Activated CD4-positive, alpha-beta memory T cell treated with anti-CD3 and anti-CD28 coated beads for 36 hours (primary cell): ENCODE measurements around the gene EVA1A. TPM values are rescaled to one million over a fixed set of nuclear protein-coding genes. Genes with fewer than 3 reads are reported as not detected.

Experiments used
- CTCF ChIA-PET: fragments of 350-600 bp; sonication (Branson Sonifier 250); formaldehyde crosslinking; loops from one replicate; lab custom pipeline; 2021; ENCODE audit warnings: antibody characterized with exemption, inconsistent platforms; lab: Charles Lee
- POLR2A ChIA-PET: fragments of 350-600 bp; sonication (Branson Sonifier 250); formaldehyde crosslinking; loops from one replicate; lab custom pipeline; 2021; ENCODE audit warnings: antibody characterized with exemption; lab: Charles Lee
- DNase-seq: peaks from one replicate; pipeline ENCODE4 v3.0.0-alpha.2; 2020
- H3K27ac Mint-ChIP-seq: one replicate; pipeline ENCODE4 v1.8.0; 2021; ENCODE audit warnings: mixed read lengths
- H3K27me3 Mint-ChIP-seq: one replicate; pipeline ENCODE4 v1.8.0; 2021; ENCODE audit warnings: mixed read lengths
- H3K36me3 Mint-ChIP-seq: one replicate; pipeline ENCODE4 v1.8.0; 2021; ENCODE audit warnings: mixed read lengths
- H3K4me1 Mint-ChIP-seq: one replicate; pipeline ENCODE4 v1.8.0; 2021; ENCODE audit warnings: low read depth, mixed read lengths
- H3K4me3 Mint-ChIP-seq: one replicate; pipeline ENCODE4 v1.8.0; 2021; ENCODE audit warnings: mild to moderate bottlenecking, mixed read lengths
- H3K9me3 Mint-ChIP-seq: one replicate; pipeline ENCODE4 v1.8.0; 2021; ENCODE audit warnings: mixed read lengths
- intact Hi-C: fragments of 100-400 bp; cut with micrococcal nuclease; formaldehyde crosslinking; loops from one replicate; pipeline ENCODE4 v1.15.1; 2023
- total RNA-seq, 2 experiments: library from RNA; stranded (reverse); gene quantifications; one replicate each; pipeline ENCODE4 v1.2.3, GENCODE V29; 2021

The EVA1A gene
- total RNA-seq, 2 experiments from 2014 or later: not detected

- H3K27me3 Mint-ChIP-seq: peaks cover 5% of the 10 kb centered on the region
- intact Hi-C loops: no loop called here
- no peak overlapping the region for H3K27ac Mint-ChIP-seq
- ChIA-PET POLR2A (no interaction called here), CTCF (no interaction called here)
- H3K36me3 Mint-ChIP-seq: no peaks in the 10 kb centered on the region
- no peak for DNase-seq
- no peaks in the 10 kb centered on the region for H3K9me3 Mint-ChIP-seq
- H3K4me1 Mint-ChIP-seq: no peaks in the 10 kb centered on the region
- no peak overlapping the region for H3K4me3 Mint-ChIP-seq
These were observed 84.0 kb downstream of the EVA1A start for GRCh38 chr2:75476761-75477160.

GRCh38 chr2:75475976-75476375 lies 84.8 kb downstream of the EVA1A start:
- intact Hi-C loops: no loop called here
- Mint-ChIP-seq H3K9me3 (no peaks in the 10 kb centered on the region), H3K27ac (no peak overlapping the region), H3K27me3 (peaks cover 7% of the 10 kb centered on the region), H3K4me1 (no peaks in the 10 kb centered on the region), H3K36me3 (no peaks in the 10 kb centered on the region), H3K4me3 (no peak overlapping the region)
- POLR2A ChIA-PET: no interaction called here
- no peak for DNase-seq
- CTCF ChIA-PET: no interaction called here

DNA sequence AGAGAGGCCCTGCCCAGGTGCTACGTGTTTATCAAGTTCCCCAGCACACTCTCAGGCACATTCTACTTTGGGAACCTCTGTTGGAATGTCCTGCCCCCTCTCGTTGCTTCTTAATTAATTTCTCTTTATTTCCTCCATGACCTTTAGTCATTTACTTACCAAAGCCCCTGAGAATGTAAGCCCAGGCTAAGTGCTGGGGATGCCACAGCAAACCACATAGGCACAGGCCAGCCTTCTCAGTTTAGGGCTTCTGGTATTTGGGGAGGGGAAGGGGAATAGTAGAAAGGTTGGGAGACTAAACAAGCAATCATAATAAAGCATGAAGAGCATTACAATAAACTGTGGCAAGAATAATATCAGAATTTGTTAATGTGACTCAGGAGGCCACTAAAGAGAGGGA lies 85.7 kb downstream of the EVA1A start:
- H3K4me1 Mint-ChIP-seq: no peaks in the 10 kb centered on the region
- no peak overlapping the region for H3K4me3 Mint-ChIP-seq
- H3K9me3 Mint-ChIP-seq: no peaks in the 10 kb centered on the region
- CTCF ChIA-PET: no interaction called here
- intact Hi-C loops: no loop called here
- POLR2A ChIA-PET: no interaction called here
- no peak overlapping the region for H3K27ac Mint-ChIP-seq
- peaks cover 5% of the 10 kb centered on the region for H3K27me3 Mint-ChIP-seq
- no peaks in the 10 kb centered on the region for H3K36me3 Mint-ChIP-seq
- no peak for DNase-seq

DNA sequence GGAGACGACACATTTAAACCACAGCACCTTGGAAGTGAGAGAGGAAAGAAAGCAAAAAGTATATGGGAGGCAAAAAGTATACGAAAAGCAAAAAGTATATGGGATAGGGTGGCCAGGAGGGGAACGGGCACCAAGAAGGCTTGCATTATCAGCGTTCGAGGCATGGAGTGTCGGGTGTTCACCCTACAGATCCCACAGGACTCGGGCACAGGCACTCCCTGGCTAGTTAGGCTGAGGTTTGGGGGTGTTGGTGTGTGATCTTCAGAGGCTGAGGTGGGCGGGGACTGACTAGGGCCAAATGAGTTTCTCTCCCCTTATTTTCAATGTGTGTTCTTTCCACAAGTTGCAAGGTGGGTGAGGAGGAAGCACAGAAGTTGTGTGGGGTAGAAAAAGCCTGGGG lies 86.6 kb downstream of the EVA1A start:
- H3K4me1 Mint-ChIP-seq: no peaks in the 10 kb centered on the region
- no peak overlapping the region for H3K4me3 Mint-ChIP-seq
- DNase-seq: no peak
- ChIA-PET CTCF (no interaction called here), POLR2A (no interaction called here)
- intact Hi-C loops: no loop called here
- no peak overlapping the region for H3K27ac Mint-ChIP-seq
- no peaks in the 10 kb centered on the region for H3K36me3 Mint-ChIP-seq
- H3K27me3 Mint-ChIP-seq: peaks cover 7% of the 10 kb centered on the region
- H3K9me3 Mint-ChIP-seq: no peaks in the 10 kb centered on the region

DNA sequence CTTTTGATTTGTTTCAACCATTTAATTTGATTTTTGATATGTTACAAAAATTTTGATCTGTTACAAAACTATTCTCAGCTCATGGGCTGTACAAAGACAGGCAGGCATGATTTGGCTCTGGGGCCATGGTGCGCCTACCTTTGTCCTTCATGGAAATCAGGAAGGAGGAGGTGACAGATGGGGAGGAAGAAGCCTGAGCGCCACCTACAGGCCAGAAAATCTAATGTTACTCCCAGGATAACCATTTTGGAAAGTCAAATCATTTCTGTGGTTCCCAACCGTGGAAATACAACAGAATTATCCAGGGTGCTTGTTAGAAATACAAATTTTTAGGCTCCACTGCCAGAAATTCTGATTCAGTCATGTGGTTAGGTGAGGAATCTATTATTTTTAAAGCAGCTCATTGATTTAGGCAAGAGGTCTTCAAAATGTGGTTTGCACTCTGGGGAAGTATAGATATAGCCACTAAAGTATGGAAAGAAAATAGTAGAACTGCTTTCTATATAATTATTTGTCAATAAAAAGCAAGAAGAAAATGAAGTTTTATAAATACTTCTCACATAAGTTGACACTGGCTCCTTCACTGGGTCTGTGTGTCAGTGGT lies 93.9 kb downstream of the EVA1A start:
- Mint-ChIP-seq H3K9me3 (no peaks in the 10 kb centered on the region), H3K4me3 (no peak overlapping the region), H3K27me3 (peaks cover 13% of the 10 kb centered on the region), H3K27ac (no peak overlapping the region), H3K36me3 (no peaks in the 10 kb centered on the region), H3K4me1 (no peaks in the 10 kb centered on the region)
- ChIA-PET POLR2A (no interaction called here), CTCF (interaction anchor here (0.7 to 5.5 kb wide), 3 partner anchors 32 to 143 kb away, joined by 3 to 34 read pairs (median 4); no protein-coding TSS in a partner anchor)
- intact Hi-C loops: no loop called here
- DNase-seq: peak; percentile 13

- intact Hi-C loops: no loop called here
- H3K36me3 Mint-ChIP-seq: no peaks in the 10 kb centered on the region
- no peak for DNase-seq
These were observed 95.3 kb downstream of the EVA1A start for GRCh38 chr2:75465317-75465984.

GRCh38 chr2:75464348-75464946 lies 96.3 kb downstream of the EVA1A start:
- H3K36me3 Mint-ChIP-seq: no peaks in the 10 kb centered on the region
- intact Hi-C loops: loop anchor here (1.0 kb wide), 2 partner anchors 145 to 164 kb away; no protein-coding TSS in a partner anchor
- no peak overlapping the region for H3K4me3 Mint-ChIP-seq
- CTCF ChIA-PET: interaction anchor here (0.7 to 5.5 kb wide), 3 partner anchors 90 to 163 kb away, joined by 3 to 34 read pairs (median 4); no protein-coding TSS in a partner anchor
- no peaks in the 10 kb centered on the region for H3K4me1 Mint-ChIP-seq
- no peak overlapping the region for H3K27ac Mint-ChIP-seq
- DNase-seq: no peak
- H3K9me3 Mint-ChIP-seq: no peaks in the 10 kb centered on the region
- POLR2A ChIA-PET: no interaction called here
- H3K27me3 Mint-ChIP-seq: peaks cover 11% of the 10 kb centered on the region

More at GRCh38 chr2:75465317-75465984, 95.3 kb downstream of the EVA1A start:
- H3K4me1 Mint-ChIP-seq: no peaks in the 10 kb centered on the region
- no peak overlapping the region for H3K4me3 Mint-ChIP-seq
- H3K27me3 Mint-ChIP-seq: peaks cover 11% of the 10 kb centered on the region
- H3K9me3 Mint-ChIP-seq: no peaks in the 10 kb centered on the region
- no peak overlapping the region for H3K27ac Mint-ChIP-seq
- POLR2A ChIA-PET: no interaction called here
- CTCF ChIA-PET: interaction anchor here (0.7 to 5.5 kb wide), 3 partner anchors 89 to 162 kb away, joined by 3 to 34 read pairs (median 4); no protein-coding TSS in a partner anchor

GRCh38 chr2:75462721-75463120 lies 98.0 kb downstream of the EVA1A start:
- Mint-ChIP-seq H3K27me3 (peaks cover 12% of the 10 kb centered on the region), H3K36me3 (no peaks in the 10 kb centered on the region), H3K27ac (no peak overlapping the region), H3K9me3 (no peaks in the 10 kb centered on the region), H3K4me3 (no peak overlapping the region), H3K4me1 (no peaks in the 10 kb centered on the region)
- ChIA-PET POLR2A (no interaction called here), CTCF (no interaction called here)
- intact Hi-C loops: no loop called here
- DNase-seq: no peak

GRCh38 chr2:75462206-75462605 lies 98.5 kb downstream of the EVA1A start:
- ChIA-PET CTCF (no interaction called here), POLR2A (no interaction called here)
- intact Hi-C loops: no loop called here
- Mint-ChIP-seq H3K36me3 (no peaks in the 10 kb centered on the region), H3K9me3 (no peaks in the 10 kb centered on the region), H3K4me3 (no peak overlapping the region), H3K4me1 (no peaks in the 10 kb centered on the region), H3K27me3 (peaks cover 14% of the 10 kb centered on the region), H3K27ac (no peak overlapping the region)
- no peak for DNase-seq

GRCh38 chr2:75460630-75461029 lies 100.1 kb downstream of the EVA1A start:
- no peaks in the 10 kb centered on the region for H3K36me3 Mint-ChIP-seq
- H3K4me3 Mint-ChIP-seq: no peak overlapping the region
- ChIA-PET POLR2A (no interaction called here), CTCF (no interaction called here)
- intact Hi-C loops: no loop called here
- H3K9me3 Mint-ChIP-seq: no peaks in the 10 kb centered on the region
- no peak for DNase-seq
- peaks cover 13% of the 10 kb centered on the region for H3K27me3 Mint-ChIP-seq
- H3K4me1 Mint-ChIP-seq: no peaks in the 10 kb centered on the region
- H3K27ac Mint-ChIP-seq: no peak overlapping the region

GRCh38 chr2:75459565-75460310 lies 101.0 kb downstream of the EVA1A start:
- POLR2A ChIA-PET: no interaction called here
- H3K27me3 Mint-ChIP-seq: peaks cover 13% of the 10 kb centered on the region
- H3K27ac Mint-ChIP-seq: no peak overlapping the region
- H3K9me3 Mint-ChIP-seq: no peaks in the 10 kb centered on the region
- CTCF ChIA-PET: no interaction called here
- H3K36me3 Mint-ChIP-seq: no peaks in the 10 kb centered on the region
- no peak for DNase-seq
- intact Hi-C loops: no loop called here
- H3K4me3 Mint-ChIP-seq: no peak overlapping the region
- no peaks in the 10 kb centered on the region for H3K4me1 Mint-ChIP-seq

GRCh38 chr2:75458201-75458600 lies 102.5 kb downstream of the EVA1A start:
- no peaks in the 10 kb centered on the region for H3K9me3 Mint-ChIP-seq
- H3K4me3 Mint-ChIP-seq: no peak overlapping the region
- intact Hi-C loops: no loop called here
- peaks cover 5% of the 10 kb centered on the region for H3K27me3 Mint-ChIP-seq
- CTCF ChIA-PET: no interaction called here
- DNase-seq: no peak
- H3K36me3 Mint-ChIP-seq: no peaks in the 10 kb centered on the region
- POLR2A ChIA-PET: no interaction called here
- no peaks in the 10 kb centered on the region for H3K4me1 Mint-ChIP-seq
- no peak overlapping the region for H3K27ac Mint-ChIP-seq
